Measurements from ENCODE around the gene SFRP5.

SFRP5 gene

GRCh38 chr10:97785731-97786130 lies 13.9 kb upstream of the SFRP5 start:
- no peak for DNase-seq (ENCODE audit: low read depth, low spot score)

- DNase-seq (ENCODE audit: low read depth, low spot score) = no peak
Measured at GRCh38 chr10:97785231-97785630, 13.4 kb upstream of the SFRP5 start.

- no peak for DNase-seq (ENCODE audit: low read depth, low spot score)
Measured at GRCh38 chr10:97784200-97784810, 12.5 kb upstream of the SFRP5 start.

GRCh38 chr10:97782455-97783228 lies 10.8 kb upstream of the SFRP5 start:
- no peak for DNase-seq (ENCODE audit: low read depth, low spot score)

GRCh38 chr10:97781618-97782331 lies 10.0 kb upstream of the SFRP5 start:
- DNase-seq (ENCODE audit: low read depth, low spot score) = no peak

GRCh38 chr10:97780841-97781617 lies 9.2 kb upstream of the SFRP5 start:
- peak; percentile 46 for DNase-seq (ENCODE audit: low read depth, low spot score)

GRCh38 chr10:97779975-97780374 lies 8.2 kb upstream of the SFRP5 start:
- DNase-seq (ENCODE audit: low read depth, low spot score) = no peak

- DNase-seq (ENCODE audit: low read depth, low spot score) = no peak
Measured at GRCh38 chr10:97779492-97779891, 7.7 kb upstream of the SFRP5 start.

GRCh38 chr10:97778452-97779302 lies 6.9 kb upstream of the SFRP5 start:
- DNase-seq (ENCODE audit: low read depth, low spot score) = no peak

- DNase-seq (ENCODE audit: low read depth, low spot score) = no peak
Measured at GRCh38 chr10:97777143-97777542, 5.3 kb upstream of the SFRP5 start.

- no peak for DNase-seq (ENCODE audit: low read depth, low spot score)
Measured at GRCh38 chr10:97774811-97775294, 3.1 kb upstream of the SFRP5 start.

GRCh38 chr10:97773096-97773495 lies 1.3 kb upstream of the SFRP5 start:
- no peak for DNase-seq (ENCODE audit: low read depth, low spot score)

- peak; percentile 66 for DNase-seq (ENCODE audit: low read depth, low spot score)
Measured at GRCh38 chr10:97771055-97771891, 526 bp downstream of the SFRP5 start.

GRCh38 chr10:97770255-97770654 lies 1.5 kb downstream of the SFRP5 start:
- no peak for DNase-seq (ENCODE audit: low read depth, low spot score)

- no peak for DNase-seq (ENCODE audit: low read depth, low spot score)
Measured at GRCh38 chr10:97768322-97769315, 3.2 kb downstream of the SFRP5 start.

GRCh38 chr10:97766996-97767924 lies 4.5 kb downstream of the SFRP5 start:
- no peak for DNase-seq (ENCODE audit: low read depth, low spot score)

- peak; percentile 23 for DNase-seq (ENCODE audit: low read depth, low spot score)
Measured at GRCh38 chr10:97766106-97766810, 5.5 kb downstream of the SFRP5 start.

Data from astrocyte of the hippocampus (primary cell).